Measurements from ENCODE around the gene PTPN4.

Gene PTPN4

DNA sequence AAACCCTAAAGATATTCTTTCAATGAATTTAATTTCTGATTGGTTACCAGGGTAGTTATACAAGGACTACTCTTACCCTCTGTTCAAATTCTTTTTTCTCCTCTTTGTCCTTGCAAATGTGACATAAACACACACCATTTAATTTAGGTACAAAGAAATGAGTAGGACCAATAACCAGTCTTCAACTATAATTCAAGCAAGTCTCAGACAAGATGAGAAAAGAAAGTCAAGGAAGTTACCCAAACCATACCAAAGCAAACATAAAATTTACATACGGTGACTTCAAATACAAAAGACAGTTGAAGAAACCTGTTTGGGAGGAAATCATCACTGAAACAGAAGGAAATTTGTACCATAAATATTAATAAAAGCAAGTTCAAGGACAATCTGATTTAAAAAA is 162.1 kb downstream of the PTPN4 start:
- TF ChIP-seq ZFX (IDR thresholded peaks at IDR 0.05; ENCODE audit: borderline replicate concordance), result no peak
- TF ChIP-seq, protein P1, sequence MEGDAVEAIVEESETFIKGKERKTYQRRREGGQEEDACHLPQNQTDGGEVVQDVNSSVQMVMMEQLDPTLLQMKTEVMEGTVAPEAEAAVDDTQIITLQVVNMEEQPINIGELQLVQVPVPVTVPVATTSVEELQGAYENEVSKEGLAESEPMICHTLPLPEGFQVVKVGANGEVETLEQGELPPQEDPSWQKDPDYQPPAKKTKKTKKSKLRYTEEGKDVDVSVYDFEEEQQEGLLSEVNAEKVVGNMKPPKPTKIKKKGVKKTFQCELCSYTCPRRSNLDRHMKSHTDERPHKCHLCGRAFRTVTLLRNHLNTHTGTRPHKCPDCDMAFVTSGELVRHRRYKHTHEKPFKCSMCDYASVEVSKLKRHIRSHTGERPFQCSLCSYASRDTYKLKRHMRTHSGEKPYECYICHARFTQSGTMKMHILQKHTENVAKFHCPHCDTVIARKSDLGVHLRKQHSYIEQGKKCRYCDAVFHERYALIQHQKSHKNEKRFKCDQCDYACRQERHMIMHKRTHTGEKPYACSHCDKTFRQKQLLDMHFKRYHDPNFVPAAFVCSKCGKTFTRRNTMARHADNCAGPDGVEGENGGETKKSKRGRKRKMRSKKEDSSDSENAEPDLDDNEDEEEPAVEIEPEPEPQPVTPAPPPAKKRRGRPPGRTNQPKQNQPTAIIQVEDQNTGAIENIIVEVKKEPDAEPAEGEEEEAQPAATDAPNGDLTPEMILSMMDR (IDR thresholded peaks at IDR 0.05), result no peak

DNA sequence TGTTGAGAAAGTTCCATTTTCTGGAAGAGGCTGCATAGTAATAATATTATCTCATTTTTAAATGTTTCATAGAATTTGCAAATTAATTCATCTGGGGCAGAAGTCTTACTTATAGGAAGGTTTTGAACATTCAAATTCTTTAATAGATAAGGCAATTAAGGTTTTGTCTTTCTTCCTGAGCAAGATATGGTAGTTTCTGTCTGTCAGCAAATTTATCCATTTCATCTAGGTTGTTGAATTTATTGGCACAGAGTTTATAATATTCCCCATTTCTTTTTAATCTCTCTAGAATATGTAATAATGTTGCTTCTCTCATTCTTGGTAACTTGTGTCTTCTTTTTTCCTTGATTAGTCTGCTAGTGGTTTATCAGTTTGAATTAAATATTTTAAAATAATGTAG is 163.0 kb downstream of the PTPN4 start:
- H3K27ac ChIP-seq, result no peak overlapping the region
- TF ChIP-seq, protein P1 (IDR thresholded peaks at IDR 0.05), result no peak
- no peak for TF ChIP-seq ZFX (IDR thresholded peaks at IDR 0.05; ENCODE audit: borderline replicate concordance)

More for the DNA sequence above, 162.1 kb downstream of the PTPN4 start:
- no peak overlapping the region for H3K27ac ChIP-seq

DNA sequence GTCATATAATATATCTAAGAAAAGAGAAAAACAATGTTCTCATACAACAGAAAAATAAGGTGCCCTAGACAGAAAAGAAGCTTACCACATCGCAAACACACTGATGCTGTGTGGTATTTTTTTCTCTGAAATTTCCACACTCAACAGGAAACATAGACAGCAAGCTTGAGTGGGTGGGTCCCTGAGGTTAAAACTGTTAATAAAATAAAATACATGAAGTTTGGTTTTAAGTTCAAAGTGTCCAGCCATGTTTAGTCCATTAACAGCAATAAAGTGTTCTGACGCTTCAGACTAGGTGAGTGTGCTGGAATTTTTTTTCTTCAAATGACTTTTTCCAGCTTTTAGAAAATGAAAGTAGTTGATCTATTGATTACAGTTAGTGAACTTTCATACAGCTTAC is 169.8 kb downstream of the PTPN4 start:
- TF ChIP-seq, protein P1 (IDR thresholded peaks at IDR 0.05), result no peak
- no peak for TF ChIP-seq ZFX (IDR thresholded peaks at IDR 0.05; ENCODE audit: borderline replicate concordance)
- no peak overlapping the region for H3K27ac ChIP-seq

DNA sequence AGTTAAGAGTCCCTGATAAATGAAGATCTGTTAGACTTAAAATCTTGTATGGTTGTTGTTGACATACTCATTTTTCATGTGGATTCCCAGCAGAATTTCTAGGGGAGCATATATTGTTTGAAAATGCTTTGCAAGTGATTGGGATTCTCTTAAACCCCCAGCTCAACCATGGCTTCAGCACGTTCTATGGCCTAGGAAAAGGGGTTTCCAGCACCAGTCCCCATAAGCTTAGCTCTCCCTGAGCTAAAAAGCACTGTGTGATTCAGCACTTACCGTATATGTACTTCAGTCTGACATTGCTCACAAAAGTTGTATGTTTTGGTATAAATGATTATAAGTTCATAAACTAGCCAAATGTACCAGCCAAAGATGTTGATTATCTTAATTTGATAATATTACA is 173.1 kb downstream of the PTPN4 start:
- H3K27ac ChIP-seq, result no peak overlapping the region
- TF ChIP-seq ZFX (IDR thresholded peaks at IDR 0.05; ENCODE audit: borderline replicate concordance), result no peak
- TF ChIP-seq, protein P1 (IDR thresholded peaks at IDR 0.05), result no peak

DNA sequence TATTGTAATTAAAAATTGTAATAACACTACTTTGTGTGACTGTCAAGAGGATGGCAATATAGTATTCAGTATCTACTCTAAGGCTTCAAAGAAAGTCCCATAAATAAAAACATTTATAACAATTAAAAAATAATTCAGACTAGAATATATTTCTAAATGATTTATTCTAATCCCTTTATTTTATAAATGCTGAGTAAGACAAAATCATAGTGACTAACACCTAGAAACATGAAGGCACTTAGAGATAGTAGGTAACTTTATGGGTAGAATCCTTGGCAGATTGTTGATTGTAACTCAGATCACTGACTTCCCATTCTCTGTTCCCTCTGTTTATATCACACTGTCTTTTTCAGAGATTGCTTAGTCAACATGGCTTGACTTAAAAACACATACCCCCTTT is 174.6 kb downstream of the PTPN4 start:
- no peak overlapping the region for H3K27ac ChIP-seq
- no peak for TF ChIP-seq ZFX (IDR thresholded peaks at IDR 0.05; ENCODE audit: borderline replicate concordance)
- TF ChIP-seq, protein P1 (IDR thresholded peaks at IDR 0.05), result no peak

DNA sequence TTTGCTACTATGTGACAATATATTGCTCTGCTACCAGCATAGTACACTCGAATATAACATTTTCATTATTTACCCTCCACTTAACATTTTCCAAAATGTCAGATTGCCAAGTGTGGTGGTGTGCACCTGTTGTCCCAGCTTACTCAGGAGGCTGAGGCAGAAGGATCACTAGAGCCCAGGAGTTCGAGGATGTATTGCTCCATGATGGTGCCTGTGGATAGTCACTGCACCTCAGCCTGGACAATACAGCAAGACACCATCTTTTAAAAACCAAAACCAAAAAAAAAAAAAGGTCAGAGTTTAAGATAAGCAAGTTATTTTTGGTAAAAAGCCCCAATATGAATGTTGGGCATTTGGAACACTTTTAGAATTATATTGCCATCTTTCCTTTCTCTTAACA is 178.0 kb downstream of the PTPN4 start:
- H3K27ac ChIP-seq, result no peak overlapping the region
- TF ChIP-seq ZFX (IDR thresholded peaks at IDR 0.05; ENCODE audit: borderline replicate concordance), result no peak
- TF ChIP-seq, protein P1 (IDR thresholded peaks at IDR 0.05), result no peak

DNA sequence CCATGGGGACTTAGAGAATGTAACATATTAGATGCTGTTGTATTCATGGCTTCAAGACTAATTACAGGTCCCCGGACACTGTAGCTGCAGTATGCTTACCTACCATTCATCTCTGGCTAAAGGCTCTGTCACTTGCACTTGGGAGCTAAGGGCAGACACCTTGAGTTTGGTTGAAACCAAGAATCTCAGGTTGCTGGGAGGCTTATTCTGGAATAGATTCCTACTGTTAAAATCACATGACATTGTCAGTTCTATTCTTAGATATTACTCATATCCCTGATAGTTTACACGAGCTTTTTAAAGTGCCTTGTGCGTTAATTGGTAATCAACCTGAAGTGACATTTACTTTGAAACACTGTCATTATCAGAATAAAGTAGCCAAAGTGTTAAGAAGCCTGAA is 180.2 kb downstream of the PTPN4 start:
- TF ChIP-seq, protein P1 (IDR thresholded peaks at IDR 0.05), result no peak
- no peak overlapping the region for H3K27ac ChIP-seq

Data from 22Rv1 (cell line).